ENCODE results near the gene MAPKAPK5. TPM values are rescaled to one million over a fixed set of nuclear protein-coding genes. Genes with fewer than 3 reads are reported as not detected.

The MAPKAPK5 gene
- 10 to 100 TPM; 10.2 to 18.2 TPM for polyA plus RNA-seq

- Histone ChIP-seq H3K27me3 (ENCODE audit: control insufficient read depth in 1 of 2, insufficient read depth in 2 of 2, low read length in 2 of 2) (no peaks in the 10 kb centered on the region), H3K9me3 (ENCODE audit: control insufficient read depth in 2 of 2, insufficient read depth in 1 of 2, low read depth in 1 of 2, low read length in 1 of 2) (no peaks in the 10 kb centered on the region), H3K4me3 (ENCODE audit: low read depth in 1 of 2, low read length in 2 of 2) (peak within 1 kb of the TSS; percentile 85 to 92), H3K27ac (ENCODE audit: low read depth in 2 of 2, low read length in 1 of 2) (peak within 1 kb of the TSS; percentile 93 to 99), H3K36me3 (ENCODE audit: control insufficient read depth in 2 of 2, insufficient read depth in 2 of 2, low read length in 1 of 2) (peaks cover 2 to 3% of the 10 kb centered on the region in 2 donors), H3K4me1 (ENCODE audit: control insufficient read depth in 2 of 2, insufficient read depth in 2 of 2, low read length in 1 of 2) (peaks cover 0 to 7% of the 10 kb centered on the region in 2 donors)
- WGBS, 2 donors = 1% methylated on average over 58 to 84 of the region's 84 CpGs
Measured at GRCh38 chr12:111841750-111842555, at the start of gene MAPKAPK5. MAPKAPK5 (plus strand) TSS chr12:111842228; CDS start chr12:111842734, 506 bp downstream.

GRCh38 chr12:111792856-111793235 is 49.2 kb upstream of the MAPKAPK5 start:
- H3K9me3 ChIP-seq (ENCODE audit: control insufficient read depth in 2 of 2, insufficient read depth in 1 of 2, low read depth in 1 of 2, low read length in 1 of 2) = no peaks in the 10 kb centered on the region
- H3K27me3 ChIP-seq (ENCODE audit: control insufficient read depth in 1 of 2, insufficient read depth in 2 of 2, low read length in 2 of 2) = no peaks in the 10 kb centered on the region
- H3K36me3 ChIP-seq (ENCODE audit: control insufficient read depth in 2 of 2, insufficient read depth in 2 of 2, low read length in 1 of 2) = peaks cover 18 to 34% of the 10 kb centered on the region in 2 donors
- H3K4me1 ChIP-seq (ENCODE audit: control insufficient read depth in 2 of 2, insufficient read depth in 2 of 2, low read length in 1 of 2) = peaks cover 0 to 5% of the 10 kb centered on the region in 2 donors
- no peak overlapping the region for H3K4me3 ChIP-seq (ENCODE audit: low read depth in 1 of 2, low read length in 2 of 2)
- 84 to 87% methylated on average over 3 of the region's 3 CpGs for WGBS, 2 donors
- H3K27ac ChIP-seq (ENCODE audit: low read depth in 2 of 2, low read length in 1 of 2) = peak overlapping the region in 1 of 2 donors; percentile 50

- Histone ChIP-seq H3K27ac (ENCODE audit: low read depth in 2 of 2, low read length in 1 of 2) (no peak overlapping the region), H3K4me3 (ENCODE audit: low read depth in 1 of 2, low read length in 2 of 2) (no peak overlapping the region), H3K36me3 (ENCODE audit: control insufficient read depth in 2 of 2, insufficient read depth in 2 of 2, low read length in 1 of 2) (peaks cover 16 to 24% of the 10 kb centered on the region in 2 donors), H3K27me3 (ENCODE audit: control insufficient read depth in 1 of 2, insufficient read depth in 2 of 2, low read length in 2 of 2) (no peaks in the 10 kb centered on the region), H3K4me1 (ENCODE audit: control insufficient read depth in 2 of 2, insufficient read depth in 2 of 2, low read length in 1 of 2) (no peaks in the 10 kb centered on the region), H3K9me3 (ENCODE audit: control insufficient read depth in 2 of 2, insufficient read depth in 1 of 2, low read depth in 1 of 2, low read length in 1 of 2) (no peaks in the 10 kb centered on the region)
- WGBS, 2 donors = 78 to 81% methylated on average over 4 of the region's 4 CpGs
Measured at GRCh38 chr12:111798182-111798581, 43.8 kb upstream of the MAPKAPK5 start.

GRCh38 chr12:111799758-111800157 is 42.3 kb upstream of the MAPKAPK5 start:
- 94 to 97% methylated on average over 9 of the region's 9 CpGs for WGBS, 2 donors

GRCh38 chr12:111803038-111803626 is 38.9 kb upstream of the MAPKAPK5 start:
- WGBS, 2 donors = 92 to 94% methylated on average over 6 of the region's 6 CpGs
- no peak overlapping the region for H3K27ac ChIP-seq (ENCODE audit: low read depth in 2 of 2, low read length in 1 of 2)
- H3K9me3 ChIP-seq (ENCODE audit: control insufficient read depth in 2 of 2, insufficient read depth in 1 of 2, low read depth in 1 of 2, low read length in 1 of 2) = no peaks in the 10 kb centered on the region
- H3K4me3 ChIP-seq (ENCODE audit: low read depth in 1 of 2, low read length in 2 of 2) = no peak overlapping the region
- H3K4me1 ChIP-seq (ENCODE audit: control insufficient read depth in 2 of 2, insufficient read depth in 2 of 2, low read length in 1 of 2) = no peaks in the 10 kb centered on the region
- H3K27me3 ChIP-seq (ENCODE audit: control insufficient read depth in 1 of 2, insufficient read depth in 2 of 2, low read length in 2 of 2) = no peaks in the 10 kb centered on the region
- H3K36me3 ChIP-seq (ENCODE audit: control insufficient read depth in 2 of 2, insufficient read depth in 2 of 2, low read length in 1 of 2) = peaks cover 11 to 22% of the 10 kb centered on the region in 2 donors

More at GRCh38 chr12:111799758-111800157, 42.3 kb upstream of the MAPKAPK5 start:
- H3K9me3 ChIP-seq (ENCODE audit: control insufficient read depth in 2 of 2, insufficient read depth in 1 of 2, low read depth in 1 of 2, low read length in 1 of 2) = no peaks in the 10 kb centered on the region
- H3K4me1 ChIP-seq (ENCODE audit: control insufficient read depth in 2 of 2, insufficient read depth in 2 of 2, low read length in 1 of 2) = no peaks in the 10 kb centered on the region
- H3K4me3 ChIP-seq (ENCODE audit: low read depth in 1 of 2, low read length in 2 of 2) = no peak overlapping the region
- no peaks in the 10 kb centered on the region for H3K27me3 ChIP-seq (ENCODE audit: control insufficient read depth in 1 of 2, insufficient read depth in 2 of 2, low read length in 2 of 2)
- no peak overlapping the region for H3K27ac ChIP-seq (ENCODE audit: low read depth in 2 of 2, low read length in 1 of 2)
- H3K36me3 ChIP-seq (ENCODE audit: control insufficient read depth in 2 of 2, insufficient read depth in 2 of 2, low read length in 1 of 2) = peaks cover 16 to 24% of the 10 kb centered on the region in 2 donors

GRCh38 chr12:111803851-111804250 is 38.2 kb upstream of the MAPKAPK5 start:
- WGBS, 2 donors = 96 to 97% methylated on average over 8 of the region's 8 CpGs
- H3K36me3 ChIP-seq (ENCODE audit: control insufficient read depth in 2 of 2, insufficient read depth in 2 of 2, low read length in 1 of 2) = peaks cover 11 to 17% of the 10 kb centered on the region in 2 donors
- H3K27me3 ChIP-seq (ENCODE audit: control insufficient read depth in 1 of 2, insufficient read depth in 2 of 2, low read length in 2 of 2) = no peaks in the 10 kb centered on the region
- H3K27ac ChIP-seq (ENCODE audit: low read depth in 2 of 2, low read length in 1 of 2) = no peak overlapping the region
- no peaks in the 10 kb centered on the region for H3K4me1 ChIP-seq (ENCODE audit: control insufficient read depth in 2 of 2, insufficient read depth in 2 of 2, low read length in 1 of 2)
- no peaks in the 10 kb centered on the region for H3K9me3 ChIP-seq (ENCODE audit: control insufficient read depth in 2 of 2, insufficient read depth in 1 of 2, low read depth in 1 of 2, low read length in 1 of 2)
- H3K4me3 ChIP-seq (ENCODE audit: low read depth in 1 of 2, low read length in 2 of 2) = no peak overlapping the region

- Histone ChIP-seq H3K4me3 (ENCODE audit: low read depth in 1 of 2, low read length in 2 of 2) (no peak overlapping the region), H3K36me3 (ENCODE audit: control insufficient read depth in 2 of 2, insufficient read depth in 2 of 2, low read length in 1 of 2) (peaks cover 3 to 8% of the 10 kb centered on the region in 2 donors), H3K27ac (ENCODE audit: low read depth in 2 of 2, low read length in 1 of 2) (no peak overlapping the region), H3K27me3 (ENCODE audit: control insufficient read depth in 1 of 2, insufficient read depth in 2 of 2, low read length in 2 of 2) (no peaks in the 10 kb centered on the region), H3K4me1 (ENCODE audit: control insufficient read depth in 2 of 2, insufficient read depth in 2 of 2, low read length in 1 of 2) (no peaks in the 10 kb centered on the region), H3K9me3 (ENCODE audit: control insufficient read depth in 2 of 2, insufficient read depth in 1 of 2, low read depth in 1 of 2, low read length in 1 of 2) (no peaks in the 10 kb centered on the region)
- 78 to 79% methylated on average over 4 of the region's 4 CpGs for WGBS, 2 donors
Measured at GRCh38 chr12:111806304-111806703, 35.7 kb upstream of the MAPKAPK5 start.

GRCh38 chr12:111807232-111807631 is 34.8 kb upstream of the MAPKAPK5 start:
- H3K9me3 ChIP-seq (ENCODE audit: control insufficient read depth in 2 of 2, insufficient read depth in 1 of 2, low read depth in 1 of 2, low read length in 1 of 2) = no peaks in the 10 kb centered on the region
- no peaks in the 10 kb centered on the region for H3K27me3 ChIP-seq (ENCODE audit: control insufficient read depth in 1 of 2, insufficient read depth in 2 of 2, low read length in 2 of 2)
- H3K27ac ChIP-seq (ENCODE audit: low read depth in 2 of 2, low read length in 1 of 2) = no peak overlapping the region
- WGBS, 2 donors = 84% methylated on average over 7 of the region's 7 CpGs
- no peaks in the 10 kb centered on the region for H3K4me1 ChIP-seq (ENCODE audit: control insufficient read depth in 2 of 2, insufficient read depth in 2 of 2, low read length in 1 of 2)
- peaks cover 3% of the 10 kb centered on the region in 2 donors for H3K36me3 ChIP-seq (ENCODE audit: control insufficient read depth in 2 of 2, insufficient read depth in 2 of 2, low read length in 1 of 2)
- H3K4me3 ChIP-seq (ENCODE audit: low read depth in 1 of 2, low read length in 2 of 2) = no peak overlapping the region

- no peaks in the 10 kb centered on the region for H3K4me1 ChIP-seq (ENCODE audit: control insufficient read depth in 2 of 2, insufficient read depth in 2 of 2, low read length in 1 of 2)
- peaks cover 0 to 3% of the 10 kb centered on the region in 2 donors for H3K36me3 ChIP-seq (ENCODE audit: control insufficient read depth in 2 of 2, insufficient read depth in 2 of 2, low read length in 1 of 2)
- peak overlapping the region in 1 of 2 donors; percentile 13 for H3K27ac ChIP-seq (ENCODE audit: low read depth in 2 of 2, low read length in 1 of 2)
- no peaks in the 10 kb centered on the region for H3K27me3 ChIP-seq (ENCODE audit: control insufficient read depth in 1 of 2, insufficient read depth in 2 of 2, low read length in 2 of 2)
- H3K9me3 ChIP-seq (ENCODE audit: control insufficient read depth in 2 of 2, insufficient read depth in 1 of 2, low read depth in 1 of 2, low read length in 1 of 2) = no peaks in the 10 kb centered on the region
- no peak overlapping the region for H3K4me3 ChIP-seq (ENCODE audit: low read depth in 1 of 2, low read length in 2 of 2)
- 17 to 19% methylated on average over 13 of the region's 13 CpGs for WGBS, 2 donors
Measured at GRCh38 chr12:111812881-111813741, 28.9 kb upstream of the MAPKAPK5 start.
